ENCODE results near the gene SH3RF3. TPM values are rescaled to one million over a fixed set of nuclear protein-coding genes. Genes with fewer than 3 reads are reported as not detected.

Gene SH3RF3
- total and polyA plus RNA-seq, 2 of the 13 experiments (the other 11 are each of a cell fraction or from before 2014, with no cell fraction given): 0.04 TPM; not detected in 1

DNA sequence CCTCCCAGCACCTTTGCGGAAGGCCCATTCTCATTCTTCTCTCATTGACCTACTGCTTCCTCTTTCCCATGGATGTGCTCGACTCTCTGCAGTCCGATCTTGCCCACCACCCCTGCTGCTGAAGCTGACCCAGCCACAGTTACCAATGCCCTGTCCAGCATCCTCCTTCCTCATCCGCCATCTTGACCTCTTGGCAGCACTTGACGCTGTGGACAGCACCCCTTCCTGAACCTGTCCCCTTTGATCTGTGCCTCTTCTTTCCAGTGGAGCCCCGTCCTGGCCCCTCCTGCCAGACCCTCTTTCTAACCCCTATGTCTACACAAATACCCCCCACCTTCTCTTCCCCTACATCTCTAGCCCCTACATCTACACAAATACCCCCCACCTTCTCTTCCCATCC lies 275.7 kb downstream of the SH3RF3 start:
- in situ Hi-C loops (cut with HindIII; ENCODE audit: extremely low pct_ligation_motif_present, low pct_unique_long_range_greater_than_20kb): no loop called here
- 49% methylated on average over 6 of the region's 6 CpGs for WGBS (ENCODE audit: low lambda C conversion rate)
- Histone ChIP-seq H3K9me3 (ENCODE audit: low read length) (no peaks in the 10 kb centered on the region), H3K27me3 (ENCODE audit: control insufficient read depth in 1 of 2, insufficient read depth in 2 of 2, low read length in 2 of 2) (peaks cover 2 to 18% of the 10 kb centered on the region in 2 experiments; a peak in 3 of 5 replicates), H3K79me2 (ENCODE audit: insufficient read depth, low read length) (no peaks in the 10 kb centered on the region), H4K20me1 (ENCODE audit: insufficient read depth, low read length) (no peaks in the 10 kb centered on the region; the same call in 1 of the 2 replicates), H3K4me1 (ENCODE audit: insufficient read depth, low read length) (no peaks in the 10 kb centered on the region), H3K36me3 (replicated peaks in 1 of 2; ENCODE audit: control insufficient read depth in 1 of 2, insufficient read depth in 2 of 2, low read length in 2 of 2) (no peaks in the 10 kb centered on the region), H3K4me2 (ENCODE audit: low read depth, low read length) (no peak overlapping the region), H3K27ac (ENCODE audit: extremely low read length, insufficient read depth, low read length) (no peak overlapping the region), H2AFZ (ENCODE audit: low read length) (no peak overlapping the region), H3K9ac (ENCODE audit: insufficient read depth, low read depth, low read length) (no peak overlapping the region), H3K4me3 (replicated peaks in 1 of 3; ENCODE audit: insufficient read depth in 1 of 3, low read depth in 2 of 3, low read length in 3 of 3) (no peak overlapping the region)
- ChIA-PET POLR2A (no interaction called here), CTCF (ENCODE audit: low intra/inter-chr PET ratio, low total read pairs) (no interaction called here)
- DNase-seq (ENCODE audit: low spot score): no peak
- ATAC-seq: no peak
- intact Hi-C loops (cut with micrococcal nuclease; ENCODE audit: unreplicated experiment): no loop called here
- TF ChIP-seq ZSCAN29 (CRISPR knock-in tag; conservative IDR thresholded peaks at IDR 0.05): no peak
- TF ChIP-seq, protein P1, sequence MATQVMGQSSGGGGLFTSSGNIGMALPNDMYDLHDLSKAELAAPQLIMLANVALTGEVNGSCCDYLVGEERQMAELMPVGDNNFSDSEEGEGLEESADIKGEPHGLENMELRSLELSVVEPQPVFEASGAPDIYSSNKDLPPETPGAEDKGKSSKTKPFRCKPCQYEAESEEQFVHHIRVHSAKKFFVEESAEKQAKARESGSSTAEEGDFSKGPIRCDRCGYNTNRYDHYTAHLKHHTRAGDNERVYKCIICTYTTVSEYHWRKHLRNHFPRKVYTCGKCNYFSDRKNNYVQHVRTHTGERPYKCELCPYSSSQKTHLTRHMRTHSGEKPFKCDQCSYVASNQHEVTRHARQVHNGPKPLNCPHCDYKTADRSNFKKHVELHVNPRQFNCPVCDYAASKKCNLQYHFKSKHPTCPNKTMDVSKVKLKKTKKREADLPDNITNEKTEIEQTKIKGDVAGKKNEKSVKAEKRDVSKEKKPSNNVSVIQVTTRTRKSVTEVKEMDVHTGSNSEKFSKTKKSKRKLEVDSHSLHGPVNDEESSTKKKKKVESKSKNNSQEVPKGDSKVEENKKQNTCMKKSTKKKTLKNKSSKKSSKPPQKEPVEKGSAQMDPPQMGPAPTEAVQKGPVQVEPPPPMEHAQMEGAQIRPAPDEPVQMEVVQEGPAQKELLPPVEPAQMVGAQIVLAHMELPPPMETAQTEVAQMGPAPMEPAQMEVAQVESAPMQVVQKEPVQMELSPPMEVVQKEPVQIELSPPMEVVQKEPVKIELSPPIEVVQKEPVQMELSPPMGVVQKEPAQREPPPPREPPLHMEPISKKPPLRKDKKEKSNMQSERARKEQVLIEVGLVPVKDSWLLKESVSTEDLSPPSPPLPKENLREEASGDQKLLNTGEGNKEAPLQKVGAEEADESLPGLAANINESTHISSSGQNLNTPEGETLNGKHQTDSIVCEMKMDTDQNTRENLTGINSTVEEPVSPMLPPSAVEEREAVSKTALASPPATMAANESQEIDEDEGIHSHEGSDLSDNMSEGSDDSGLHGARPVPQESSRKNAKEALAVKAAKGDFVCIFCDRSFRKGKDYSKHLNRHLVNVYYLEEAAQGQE (IDR thresholded peaks at IDR 0.05; ENCODE audit: borderline replicate concordance in 1 of 2, low read depth in 1 of 2, low read length in 2 of 2): peak in 1 of 2 experiments; percentile 2; a peak in 2 of 4 replicates
- no peak for FAIRE-seq
- BruUV-seq (replicated peaks): no TSS peak

DNA sequence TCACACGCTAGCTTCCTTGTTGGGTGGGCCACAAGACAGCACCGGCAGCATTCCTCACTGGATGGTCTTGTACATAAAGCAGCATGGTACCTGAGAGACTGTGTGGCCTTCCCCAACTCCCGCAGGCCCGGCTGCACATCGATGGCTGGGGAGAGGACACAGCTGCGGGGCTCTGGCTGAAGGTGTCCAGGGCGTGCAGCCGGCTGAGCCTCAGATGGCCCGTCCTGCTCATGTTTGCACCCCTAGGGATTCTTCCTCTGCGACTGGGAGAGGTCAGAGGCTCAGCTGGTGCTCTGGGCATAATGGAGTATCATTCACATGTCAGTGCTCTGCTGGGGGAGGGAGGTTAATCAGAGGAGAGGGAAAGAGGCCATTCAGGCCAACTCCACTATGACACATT lies 276.9 kb downstream of the SH3RF3 start:
- no peak overlapping the region for H3K9ac ChIP-seq (ENCODE audit: insufficient read depth, low read depth, low read length)
- BruUV-seq (replicated peaks): no TSS peak
- intact Hi-C loops (cut with micrococcal nuclease; ENCODE audit: unreplicated experiment): no loop called here
- H3K4me1 ChIP-seq (ENCODE audit: insufficient read depth, low read length): no peaks in the 10 kb centered on the region
- H3K27me3 ChIP-seq (ENCODE audit: control insufficient read depth in 1 of 2, insufficient read depth in 2 of 2, low read length in 2 of 2): peaks cover 2 to 18% of the 10 kb centered on the region in 2 experiments; a peak in 3 of 5 replicates
- H3K79me2 ChIP-seq (ENCODE audit: insufficient read depth, low read length): no peaks in the 10 kb centered on the region
- FAIRE-seq (no peak), ATAC-seq (no peak), DNase-seq (ENCODE audit: low spot score) (no peak)
- H3K36me3 ChIP-seq (replicated peaks in 1 of 2; ENCODE audit: control insufficient read depth in 1 of 2, insufficient read depth in 2 of 2, low read length in 2 of 2): no peaks in the 10 kb centered on the region
- H3K27ac ChIP-seq (ENCODE audit: extremely low read length, insufficient read depth, low read length): no peak overlapping the region
- H2AFZ ChIP-seq (ENCODE audit: low read length): no peak overlapping the region
- CTCF ChIA-PET (ENCODE audit: low intra/inter-chr PET ratio, low total read pairs): no interaction called here
- no peaks in the 10 kb centered on the region for H3K9me3 ChIP-seq (ENCODE audit: low read length)
- no peak overlapping the region for H3K4me2 ChIP-seq (ENCODE audit: low read depth, low read length)
- TF ChIP-seq ZNF792 (CRISPR knock-in tag; IDR thresholded peaks at IDR 0.05) (no peak), CHD4 (IDR thresholded peaks at IDR 0.05; ENCODE audit: borderline replicate concordance, low read length) (no peak), ZNF382 (CRISPR knock-in tag; IDR thresholded peaks at IDR 0.05; ENCODE audit: borderline replicate concordance) (no peak), ZBTB42 (CRISPR knock-in tag; IDR thresholded peaks at IDR 0.05) (no peak), ZNF235 (CRISPR knock-in tag; IDR thresholded peaks at IDR 0.05; ENCODE audit: borderline replicate concordance) (no peak), SCMH1 (CRISPR knock-in tag; IDR thresholded peaks at IDR 0.05; ENCODE audit: borderline replicate concordance) (no peak), ZMAT3 (CRISPR knock-in tag; conservative IDR thresholded peaks at IDR 0.05) (no peak), ZNF598 (CRISPR knock-in tag; IDR thresholded peaks at IDR 0.05; ENCODE audit: borderline replicate concordance) (no peak), ZNF652 (CRISPR knock-in tag; IDR thresholded peaks at IDR 0.05; ENCODE audit: borderline replicate concordance, low read depth) (no peak)
- TF ChIP-seq, protein P2, sequence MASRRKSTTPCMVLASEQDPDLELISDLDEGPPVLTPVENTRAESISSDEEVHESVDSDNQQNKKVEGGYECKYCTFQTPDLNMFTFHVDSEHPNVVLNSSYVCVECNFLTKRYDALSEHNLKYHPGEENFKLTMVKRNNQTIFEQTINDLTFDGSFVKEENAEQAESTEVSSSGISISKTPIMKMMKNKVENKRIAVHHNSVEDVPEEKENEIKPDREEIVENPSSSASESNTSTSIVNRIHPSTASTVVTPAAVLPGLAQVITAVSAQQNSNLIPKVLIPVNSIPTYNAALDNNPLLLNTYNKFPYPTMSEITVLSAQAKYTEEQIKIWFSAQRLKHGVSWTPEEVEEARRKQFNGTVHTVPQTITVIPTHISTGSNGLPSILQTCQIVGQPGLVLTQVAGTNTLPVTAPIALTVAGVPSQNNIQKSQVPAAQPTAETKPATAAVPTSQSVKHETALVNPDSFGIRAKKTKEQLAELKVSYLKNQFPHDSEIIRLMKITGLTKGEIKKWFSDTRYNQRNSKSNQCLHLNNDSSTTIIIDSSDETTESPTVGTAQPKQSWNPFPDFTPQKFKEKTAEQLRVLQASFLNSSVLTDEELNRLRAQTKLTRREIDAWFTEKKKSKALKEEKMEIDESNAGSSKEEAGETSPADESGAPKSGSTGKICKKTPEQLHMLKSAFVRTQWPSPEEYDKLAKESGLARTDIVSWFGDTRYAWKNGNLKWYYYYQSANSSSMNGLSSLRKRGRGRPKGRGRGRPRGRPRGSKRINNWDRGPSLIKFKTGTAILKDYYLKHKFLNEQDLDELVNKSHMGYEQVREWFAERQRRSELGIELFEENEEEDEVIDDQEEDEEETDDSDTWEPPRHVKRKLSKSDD (CRISPR knock-in tag; IDR thresholded peaks at IDR 0.05; ENCODE audit: low read depth): no peak
- in situ Hi-C loops (cut with HindIII; ENCODE audit: extremely low pct_ligation_motif_present, low pct_unique_long_range_greater_than_20kb): no loop called here
- no peaks in the 10 kb centered on the region; the same call in 1 of the 2 replicates for H4K20me1 ChIP-seq (ENCODE audit: insufficient read depth, low read length)
- POLR2A ChIA-PET: no interaction called here
- 50% methylated on average over 10 of the region's 10 CpGs for WGBS (ENCODE audit: low lambda C conversion rate)
- H3K4me3 ChIP-seq (replicated peaks in 1 of 3; ENCODE audit: insufficient read depth in 1 of 3, low read depth in 2 of 3, low read length in 3 of 3): no peak overlapping the region
